ENCODE data around the gene ACOX3.
"Not testable (repeated sequence)": the region's sequence is repeated elsewhere in the genome, so short reads cannot be mapped to it uniquely, and the experiment has no call there.

Gene ACOX3

DNA sequence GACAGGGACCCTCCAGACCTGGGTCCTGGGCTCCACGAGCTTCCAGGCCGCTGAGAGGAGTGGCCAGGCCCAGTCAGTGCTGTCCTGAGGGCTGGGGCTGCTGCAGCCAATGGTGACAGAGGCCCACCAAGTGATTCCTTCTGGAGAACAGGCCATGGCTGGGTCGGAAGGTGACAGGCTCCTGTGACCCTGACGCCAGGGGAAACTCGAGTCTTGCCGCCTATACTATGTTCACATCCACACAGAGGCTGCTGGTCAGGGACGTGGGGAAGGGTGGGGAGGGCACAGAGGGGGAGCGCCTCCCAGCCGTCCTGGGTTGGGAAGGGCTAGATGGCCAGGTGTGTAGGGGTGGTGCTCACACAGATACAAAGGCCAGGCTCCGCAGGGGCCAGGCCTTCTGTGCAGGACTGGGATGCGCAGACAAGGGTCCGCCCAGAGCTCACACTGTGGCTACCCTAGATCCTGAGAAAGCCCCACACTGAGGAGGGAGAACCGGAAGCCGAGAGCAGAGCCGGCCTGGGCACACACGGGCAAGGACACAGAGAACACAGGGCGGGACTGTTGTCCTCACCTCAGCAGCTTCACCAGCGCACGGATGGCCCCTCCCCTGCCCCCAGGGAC is 89.6 kb downstream of the ACOX3 start:
- DNase-seq (ENCODE audit: low spot score): no peak

GRCh38 chr4:8350352-8350751 is 90.2 kb downstream of the ACOX3 start:
- no peak for DNase-seq (ENCODE audit: low spot score)

DNA sequence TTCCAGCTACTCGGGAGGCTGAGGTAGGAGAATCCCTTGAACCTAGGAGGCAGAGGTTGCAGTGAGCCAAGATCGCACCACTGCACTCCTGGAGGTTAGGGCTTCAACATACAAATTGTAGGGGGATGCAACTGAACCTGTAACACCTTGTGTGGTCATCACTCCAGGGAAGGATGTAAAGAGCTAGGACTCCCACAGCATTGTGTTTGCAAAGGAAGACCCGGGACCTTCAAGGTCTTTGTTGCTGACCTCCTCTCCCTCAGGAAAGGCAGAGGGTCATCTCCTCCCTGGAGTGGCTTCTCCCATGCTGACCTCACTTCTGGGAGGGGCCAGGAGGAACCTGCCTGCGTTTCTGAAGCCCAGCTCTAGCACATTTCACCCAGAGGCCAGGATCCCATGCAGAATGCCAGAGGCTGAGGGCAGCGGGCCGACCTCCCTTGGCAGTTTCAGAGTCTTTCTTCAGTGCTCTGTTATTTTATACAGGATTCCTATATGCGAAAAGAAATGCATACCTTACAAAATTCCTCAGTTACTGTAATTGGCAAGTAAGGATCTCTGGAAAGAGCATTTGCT is 90.8 kb downstream of the ACOX3 start:
- no peak for DNase-seq (ENCODE audit: low spot score)

DNA sequence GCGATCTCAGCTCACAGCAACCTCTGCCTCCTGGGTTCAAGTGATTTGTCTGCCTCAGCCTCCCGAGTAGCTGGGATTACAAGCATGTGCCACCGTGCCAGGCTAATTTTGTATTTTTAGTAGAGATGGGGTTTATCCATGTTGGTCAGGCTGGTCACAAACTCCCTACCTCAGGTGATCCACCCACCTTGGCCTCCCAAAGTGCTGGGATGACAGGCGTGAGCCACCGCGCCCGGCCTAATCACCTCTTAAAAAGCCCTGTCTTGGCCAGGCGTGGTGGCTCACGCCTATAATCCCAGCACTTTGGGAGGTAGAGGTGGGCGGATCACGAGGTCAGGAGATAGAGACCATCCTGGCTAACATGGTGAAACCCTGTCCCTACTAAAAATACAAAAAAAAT is 91.3 kb downstream of the ACOX3 start:
- DNase-seq (ENCODE audit: low spot score): not testable (repeated sequence)

- no peak for DNase-seq (ENCODE audit: low spot score)
These were observed 92.5 kb downstream of the ACOX3 start for GRCh38 chr4:8348071-8348470.

DNA sequence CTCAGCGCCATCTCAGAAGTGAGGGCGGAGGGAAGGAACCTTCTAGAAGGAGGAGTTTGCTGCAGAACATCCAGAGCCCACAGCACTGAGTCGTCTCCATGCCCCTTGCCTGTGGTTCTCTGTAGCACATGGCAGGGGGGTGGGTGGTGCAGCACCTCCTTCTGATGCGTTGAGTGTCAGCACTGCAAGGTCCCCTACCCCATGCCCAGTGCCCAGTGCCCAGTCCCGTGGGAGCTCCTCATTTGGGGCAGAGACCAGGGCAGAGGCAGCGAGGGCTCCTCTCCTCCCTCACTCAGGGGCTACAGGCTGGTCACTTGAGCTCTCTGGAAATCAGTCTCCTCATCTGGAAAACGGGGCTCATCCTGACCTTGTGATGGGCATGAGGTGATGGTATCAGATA is 92.9 kb downstream of the ACOX3 start:
- DNase-seq (ENCODE audit: low spot score): no peak

DNA sequence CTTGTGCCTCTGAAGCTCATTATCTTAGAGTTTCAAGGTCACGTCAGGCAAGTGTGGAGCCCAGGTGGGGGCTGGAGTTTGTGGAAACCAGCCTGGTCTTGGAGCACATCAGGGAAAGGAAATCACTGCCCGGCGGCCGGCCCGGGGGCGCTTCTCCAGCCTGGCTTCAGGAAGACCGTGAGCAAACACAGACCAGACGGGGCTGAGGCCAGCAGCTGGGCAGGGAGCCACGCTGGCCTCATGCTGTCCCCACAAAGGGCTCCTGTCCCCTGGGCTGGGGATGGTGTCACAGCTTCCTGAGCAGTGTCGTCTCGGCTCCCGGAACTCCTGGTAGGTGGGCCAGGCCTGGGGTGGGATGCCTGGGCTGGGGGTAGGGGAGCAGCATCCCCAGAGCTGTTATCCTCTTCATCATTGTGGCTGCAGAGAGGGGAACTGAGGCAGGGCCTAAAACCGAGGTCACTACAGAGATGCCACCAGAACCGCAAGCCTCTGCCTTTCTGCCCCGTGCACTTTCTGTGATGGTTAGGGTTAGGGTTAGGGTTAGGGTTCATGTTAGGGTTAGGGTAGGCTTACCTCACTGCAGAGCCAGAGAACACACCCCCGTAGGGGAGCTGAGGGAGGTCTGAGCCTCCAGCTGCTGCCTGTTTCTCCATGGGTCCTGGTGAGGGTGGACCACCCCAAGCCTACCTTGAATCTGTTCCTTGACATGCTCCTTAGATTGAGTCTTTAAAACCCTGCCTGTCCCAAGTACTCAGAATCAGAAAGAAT is 93.5 kb downstream of the ACOX3 start:
- no peak for DNase-seq (ENCODE audit: low spot score)

DNA sequence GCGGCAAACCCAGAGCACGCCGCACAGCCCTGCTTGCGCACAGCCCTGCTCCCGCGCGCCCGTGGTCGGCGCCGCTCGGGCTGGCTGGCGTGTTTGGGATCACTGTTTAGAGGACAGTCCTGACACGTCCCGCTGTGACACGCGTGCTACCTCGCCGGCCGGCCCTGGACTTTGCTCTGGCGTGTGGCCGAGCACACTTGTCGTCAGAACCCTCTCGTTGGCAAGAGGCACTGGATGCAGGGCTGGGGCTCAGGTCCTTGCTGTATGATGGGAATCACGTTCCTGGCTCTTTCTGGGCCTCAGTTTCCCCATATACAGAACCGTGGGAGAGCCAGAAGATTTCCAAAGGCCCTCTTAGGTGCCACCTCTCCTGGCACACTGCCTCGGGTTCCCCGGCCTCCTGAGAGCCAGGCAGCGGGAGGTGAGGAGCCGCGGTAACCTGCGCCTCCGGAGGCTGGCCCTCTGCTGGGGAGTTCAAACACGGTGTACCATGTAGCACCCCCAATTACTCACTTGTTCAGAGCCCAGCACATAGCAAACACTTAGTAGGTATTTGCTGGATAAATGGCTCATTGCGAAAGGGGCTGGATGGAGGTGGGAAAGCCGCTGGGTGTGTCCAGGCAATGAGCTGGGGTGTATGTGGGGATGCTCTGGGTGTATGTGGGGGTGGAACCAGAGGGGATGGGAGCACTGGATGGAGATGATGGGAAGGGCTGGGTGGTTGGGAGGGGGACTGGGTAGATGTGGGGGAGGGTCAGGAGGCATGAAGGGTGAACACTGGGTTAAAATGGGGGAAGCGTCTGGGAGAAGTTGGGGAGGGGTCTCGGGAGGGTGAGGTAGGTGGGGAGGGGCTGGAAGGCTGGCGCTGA is 94.3 kb downstream of the ACOX3 start:
- no peak for DNase-seq (ENCODE audit: low spot score)

DNA sequence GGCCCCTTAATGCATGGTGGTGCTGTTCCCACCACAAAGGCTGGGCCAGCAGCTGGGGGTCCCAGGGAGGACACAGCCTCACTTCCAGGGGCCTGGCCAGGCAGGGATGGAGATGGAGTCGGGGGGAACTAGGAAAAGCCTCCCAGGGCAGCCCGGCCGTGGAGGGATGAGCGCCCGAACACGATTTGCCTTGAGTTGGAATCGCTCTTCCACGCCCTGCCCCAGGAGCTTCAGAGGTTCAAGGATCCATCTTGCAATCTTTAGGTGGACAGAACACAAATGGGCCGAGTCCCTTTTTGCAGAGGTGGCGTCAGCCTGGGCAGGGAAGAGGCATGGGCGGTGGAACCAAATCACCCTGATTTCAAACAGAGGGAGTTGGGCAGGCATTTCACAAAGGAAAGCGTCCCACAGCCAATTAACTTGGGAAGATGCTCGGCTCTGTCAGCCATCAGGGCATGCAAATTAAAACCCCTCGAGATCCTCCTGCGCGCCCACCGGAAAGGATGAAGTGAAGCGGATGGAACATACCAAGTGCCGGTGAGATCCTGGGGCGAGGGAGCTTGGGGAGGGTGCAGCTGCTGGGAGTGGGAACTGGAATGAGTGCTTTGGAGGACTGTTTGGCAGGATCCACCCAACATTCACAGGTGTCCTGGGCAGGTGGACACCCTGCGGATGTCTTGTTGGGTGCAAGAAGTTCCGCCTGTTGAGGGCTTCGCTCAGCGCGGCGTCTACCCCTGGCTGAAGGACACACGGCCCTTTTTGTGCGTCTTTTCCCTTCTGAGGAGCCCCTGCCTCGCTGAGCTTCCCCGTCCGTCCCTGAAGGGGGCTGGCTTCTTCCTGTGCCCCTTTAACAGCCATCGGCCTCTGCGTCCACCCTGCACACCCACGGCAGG is 95.2 kb downstream of the ACOX3 start:
- DNase-seq (ENCODE audit: low spot score): no peak

GRCh38 chr4:8344377-8344776 is 96.1 kb downstream of the ACOX3 start:
- DNase-seq (ENCODE audit: low spot score): no peak

- no peak for DNase-seq (ENCODE audit: low spot score)
These were observed 96.6 kb downstream of the ACOX3 start for GRCh38 chr4:8343967-8344331.

DNA sequence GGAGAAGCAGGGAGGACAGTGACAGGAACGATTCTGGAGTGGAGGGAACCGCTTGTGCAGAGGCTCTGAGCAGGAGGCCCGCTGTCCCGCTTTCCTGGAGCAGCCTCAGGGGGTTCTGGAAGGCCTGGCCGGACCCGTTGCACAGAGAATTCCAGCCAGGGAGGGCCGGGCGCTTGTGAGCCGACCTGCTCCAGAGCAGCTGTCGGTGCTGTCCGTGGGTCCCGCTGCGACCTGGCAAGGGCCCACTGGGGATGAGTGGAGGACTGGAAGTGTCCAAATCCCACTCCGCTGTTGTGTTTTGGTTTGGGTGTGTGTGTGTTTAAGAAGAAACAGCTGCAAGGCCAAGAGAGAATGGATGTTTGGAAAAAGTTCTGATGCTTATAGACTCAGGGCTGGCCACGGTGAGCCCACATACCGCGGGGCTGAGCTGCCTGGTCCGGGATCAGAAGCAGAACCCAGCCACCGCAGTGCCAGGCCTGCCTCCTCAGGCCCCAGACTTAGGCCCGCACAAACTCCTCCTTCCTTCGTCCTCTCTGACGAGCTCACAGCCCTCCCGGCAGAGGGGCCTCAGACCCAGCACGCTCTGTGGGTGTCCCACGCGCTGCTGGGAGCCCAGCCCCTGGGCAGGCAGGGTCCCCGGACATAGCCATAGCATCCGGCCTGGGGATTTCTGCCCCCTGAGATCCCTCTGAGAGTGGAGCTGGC is 97.1 kb downstream of the ACOX3 start:
- no peak for DNase-seq (ENCODE audit: low spot score)

- DNase-seq (ENCODE audit: low spot score): no peak
These were observed 97.8 kb downstream of the ACOX3 start for GRCh38 chr4:8342651-8343261.

DNA sequence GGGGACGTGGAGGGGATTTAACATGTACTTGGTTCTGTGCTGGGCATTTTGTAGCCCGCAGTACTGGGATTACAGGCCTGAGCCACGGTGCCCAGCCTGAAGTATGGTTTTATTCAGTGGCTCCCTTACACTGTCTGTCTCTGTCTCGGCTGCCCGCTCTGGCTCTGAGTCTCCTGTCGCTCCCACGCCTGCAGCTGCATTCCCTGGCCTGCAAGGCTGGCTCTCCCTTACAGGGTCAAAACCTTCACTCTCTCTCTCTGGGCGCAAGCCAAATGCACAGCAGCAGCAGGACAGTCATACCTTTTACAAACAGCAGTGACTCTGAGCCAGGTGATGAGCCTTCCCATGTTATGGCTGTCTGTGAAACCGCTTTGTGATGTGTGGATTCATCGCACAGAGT is 98.8 kb downstream of the ACOX3 start:
- DNase-seq (ENCODE audit: low spot score): no peak

DNA sequence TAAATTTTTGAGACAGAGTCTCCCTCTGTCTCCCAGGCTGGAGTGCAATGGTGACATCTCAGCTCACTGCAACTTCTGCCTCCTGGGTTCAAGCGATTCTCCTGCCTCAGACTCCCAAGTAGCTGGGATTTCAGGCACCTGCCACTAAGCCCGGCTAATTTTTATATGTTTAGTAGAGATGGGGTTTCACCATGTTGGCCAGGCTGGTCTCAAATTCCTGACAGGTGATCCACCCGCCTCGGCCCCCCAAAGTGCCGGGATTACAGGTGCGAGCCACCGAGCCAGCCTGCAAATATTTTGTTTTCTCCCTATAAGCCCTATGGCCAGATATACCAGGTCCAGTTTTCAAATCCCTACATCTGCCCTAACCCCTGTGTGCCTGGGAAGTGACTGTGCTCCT is 99.2 kb downstream of the ACOX3 start:
- DNase-seq (ENCODE audit: low spot score): not testable (repeated sequence)

- DNase-seq (ENCODE audit: low spot score): peak; percentile 51
These were observed 99.7 kb downstream of the ACOX3 start for GRCh38 chr4:8340781-8341241.

GRCh38 chr4:8338351-8338961 is 102.1 kb downstream of the ACOX3 start:
- DNase-seq (ENCODE audit: low spot score): no peak

GRCh38 chr4:8336412-8337075 is 104.0 kb downstream of the ACOX3 start:
- DNase-seq (ENCODE audit: low spot score): peak; percentile 43

DNA sequence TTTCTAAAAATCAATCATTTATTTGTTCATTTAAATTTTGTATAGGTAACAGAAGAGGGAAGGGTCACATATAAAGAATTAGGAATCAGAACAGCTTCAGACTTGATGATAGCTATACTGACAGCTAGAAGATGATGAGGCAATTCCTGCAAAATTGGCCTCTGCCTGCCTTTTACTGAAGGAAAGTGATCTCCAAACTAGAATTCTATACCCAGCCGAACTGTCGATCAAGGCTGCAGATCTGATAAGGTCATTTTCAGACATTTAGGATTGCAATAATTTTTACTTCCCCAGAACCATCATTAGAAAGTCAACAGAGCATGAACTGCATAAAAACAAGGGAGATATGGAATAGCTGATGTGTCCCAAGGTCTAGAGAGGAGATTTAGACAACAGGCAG is 104.7 kb downstream of the ACOX3 start:
- DNase-seq (ENCODE audit: low spot score): no peak

All from AG08395 (cell line).